Measurements from ENCODE around the gene THUMPD2. TPM values are rescaled to one million over a fixed set of nuclear protein-coding genes. Genes with fewer than 3 reads are reported as not detected.

THUMPD2 gene
- polyA plus RNA-seq, 1 donor (not counting 4 experiments of a cell fraction or from before 2014, with no cell fraction given) = 18.2 TPM

- dilution Hi-C loops (cut with MboI; ENCODE audit: extremely low pct_ligation_motif_present, low sequenced_read_pairs) = no loop called here
- no peak for FAIRE-seq
- H4K20me1 ChIP-seq (ENCODE audit: control insufficient read depth, extremely low read depth, insufficient read depth, low read length) = peaks cover 3% of the 10 kb centered on the region
- no peaks in the 10 kb centered on the region for H3K4me1 ChIP-seq (ENCODE audit: control insufficient read depth, extremely low read depth, insufficient read depth, low read length)
- no peak overlapping the region for H3K9ac ChIP-seq (ENCODE audit: control insufficient read depth, extremely low read depth, insufficient read depth, low read length)
- no peaks in the 10 kb centered on the region for H3K79me2 ChIP-seq (ENCODE audit: control insufficient read depth, insufficient read depth, low read length)
- no peak overlapping the region for H3K27ac ChIP-seq (ENCODE audit: control insufficient read depth, insufficient read depth, low read length)
- no peak overlapping the region for H3K4me3 ChIP-seq (ENCODE audit: control insufficient read depth in 2 of 3, extremely low read depth in 1 of 3, insufficient read depth in 2 of 3, low read depth in 1 of 3, low read length in 3 of 3)
- H3K4me2 ChIP-seq (ENCODE audit: control insufficient read depth, extremely low read depth, insufficient read depth, low read depth, low read length) = peak overlapping the region; percentile 27
- no peak for DNase-seq (ENCODE audit: low read depth, low spot score)
- peak overlapping the region; percentile 35 for H2AFZ ChIP-seq (ENCODE audit: control insufficient read depth, low read length)
- TF ChIP-seq, protein P1, sequence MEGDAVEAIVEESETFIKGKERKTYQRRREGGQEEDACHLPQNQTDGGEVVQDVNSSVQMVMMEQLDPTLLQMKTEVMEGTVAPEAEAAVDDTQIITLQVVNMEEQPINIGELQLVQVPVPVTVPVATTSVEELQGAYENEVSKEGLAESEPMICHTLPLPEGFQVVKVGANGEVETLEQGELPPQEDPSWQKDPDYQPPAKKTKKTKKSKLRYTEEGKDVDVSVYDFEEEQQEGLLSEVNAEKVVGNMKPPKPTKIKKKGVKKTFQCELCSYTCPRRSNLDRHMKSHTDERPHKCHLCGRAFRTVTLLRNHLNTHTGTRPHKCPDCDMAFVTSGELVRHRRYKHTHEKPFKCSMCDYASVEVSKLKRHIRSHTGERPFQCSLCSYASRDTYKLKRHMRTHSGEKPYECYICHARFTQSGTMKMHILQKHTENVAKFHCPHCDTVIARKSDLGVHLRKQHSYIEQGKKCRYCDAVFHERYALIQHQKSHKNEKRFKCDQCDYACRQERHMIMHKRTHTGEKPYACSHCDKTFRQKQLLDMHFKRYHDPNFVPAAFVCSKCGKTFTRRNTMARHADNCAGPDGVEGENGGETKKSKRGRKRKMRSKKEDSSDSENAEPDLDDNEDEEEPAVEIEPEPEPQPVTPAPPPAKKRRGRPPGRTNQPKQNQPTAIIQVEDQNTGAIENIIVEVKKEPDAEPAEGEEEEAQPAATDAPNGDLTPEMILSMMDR (optimal IDR thresholded peaks at IDR 0.05 in 1 of 3, IDR thresholded peaks at IDR 0.05 in 1 of 3, conservative IDR thresholded peaks at IDR 0.05 in 1 of 3; ENCODE audit: extremely low read depth in 1 of 3, insufficient read depth in 2 of 3, low read length in 3 of 3) = no peak
- TF ChIP-seq EZH2 (IDR thresholded peaks at IDR 0.05; ENCODE audit: low read length) = no peak
- H3K27me3 ChIP-seq (ENCODE audit: control insufficient read depth, extremely low read depth, insufficient read depth, low read length) = peaks cover 5% of the 10 kb centered on the region
- no peaks in the 10 kb centered on the region for H3K9me3 ChIP-seq (ENCODE audit: control insufficient read depth, low read depth, low read length)
- no peaks in the 10 kb centered on the region for H3K36me3 ChIP-seq (ENCODE audit: control insufficient read depth in 2 of 2, extremely low read depth in 1 of 2, insufficient read depth in 2 of 2, low read length in 2 of 2)
- H3K9me1 ChIP-seq (ENCODE audit: control insufficient read depth, extremely low read depth, insufficient read depth, low read length) = no peaks in the 10 kb centered on the region
Measured at GRCh38 chr2:39705638-39706037, 73.4 kb downstream of the THUMPD2 start.

- no peak for DNase-seq (ENCODE audit: low read depth, low spot score)
- H3K9me3 ChIP-seq (ENCODE audit: control insufficient read depth, low read depth, low read length) = no peaks in the 10 kb centered on the region
- no peak overlapping the region for H3K4me3 ChIP-seq (ENCODE audit: control insufficient read depth in 2 of 3, extremely low read depth in 1 of 3, insufficient read depth in 2 of 3, low read depth in 1 of 3, low read length in 3 of 3)
- no peaks in the 10 kb centered on the region for H3K9me1 ChIP-seq (ENCODE audit: control insufficient read depth, extremely low read depth, insufficient read depth, low read length)
- H3K4me2 ChIP-seq (ENCODE audit: control insufficient read depth, extremely low read depth, insufficient read depth, low read depth, low read length) = no peak overlapping the region
- H3K27me3 ChIP-seq (ENCODE audit: control insufficient read depth, extremely low read depth, insufficient read depth, low read length) = peaks cover 5% of the 10 kb centered on the region
- H4K20me1 ChIP-seq (ENCODE audit: control insufficient read depth, extremely low read depth, insufficient read depth, low read length) = no peaks in the 10 kb centered on the region
- H2AFZ ChIP-seq (ENCODE audit: control insufficient read depth, low read length) = no peak overlapping the region
- H3K9ac ChIP-seq (ENCODE audit: control insufficient read depth, extremely low read depth, insufficient read depth, low read length) = no peak overlapping the region
- no peaks in the 10 kb centered on the region for H3K79me2 ChIP-seq (ENCODE audit: control insufficient read depth, insufficient read depth, low read length)
- H3K36me3 ChIP-seq (ENCODE audit: control insufficient read depth in 2 of 2, extremely low read depth in 1 of 2, insufficient read depth in 2 of 2, low read length in 2 of 2) = no peaks in the 10 kb centered on the region
- dilution Hi-C loops (cut with MboI; ENCODE audit: extremely low pct_ligation_motif_present, low sequenced_read_pairs) = no loop called here
- no peak for FAIRE-seq
- H3K4me1 ChIP-seq (ENCODE audit: control insufficient read depth, extremely low read depth, insufficient read depth, low read length) = no peaks in the 10 kb centered on the region
- no peak for TF ChIP-seq EZH2 (IDR thresholded peaks at IDR 0.05; ENCODE audit: low read length)
- TF ChIP-seq, protein P1 (optimal IDR thresholded peaks at IDR 0.05 in 1 of 3, IDR thresholded peaks at IDR 0.05 in 1 of 3, conservative IDR thresholded peaks at IDR 0.05 in 1 of 3; ENCODE audit: extremely low read depth in 1 of 3, insufficient read depth in 2 of 3, low read length in 3 of 3) = no peak
- no peak overlapping the region for H3K27ac ChIP-seq (ENCODE audit: control insufficient read depth, insufficient read depth, low read length)
Measured at GRCh38 chr2:39704540-39704939, 74.5 kb downstream of the THUMPD2 start.

Data from keratinocyte (primary cell).